Lung (tissue), 12 donors: ENCODE results near the gene C16orf90. TPM values are rescaled to one million over a fixed set of nuclear protein-coding genes. Genes with fewer than 3 reads are reported as not detected.

Source experiments
- ATAC-seq: fragments of 200-7000 bp; cut with Tn5 transposase; one replicate; pipeline ENCODE4 v1.9.1; 2020; ENCODE audit warnings: moderate number of reproducible peaks; ENCODE audit not compliant: insufficient read depth, low FRiP score
- DNase-seq, 3 donors: peaks; one replicate each; pipeline ENCODE4 v3.0.0-alpha.2; 2013 to 2017
- H3K27ac ChIP-seq, 2 donors: one replicate each; pipeline ENCODE4 v1.5.1; 2013; ENCODE audit warnings: mild to moderate bottlenecking in 2 of 2, moderate library complexity in 2 of 2, control low read depth in 1 of 2, inconsistent platforms in 1 of 2, low read depth in 1 of 2, low read length in 1 of 2
- H3K27me3 ChIP-seq, 3 donors: one replicate each; pipeline ENCODE4 v1.5.1; 2013; ENCODE audit warnings: low read length in 2 of 3; ENCODE audit not compliant: control insufficient read depth in 3 of 3, insufficient read depth in 3 of 3
- H3K36me3 ChIP-seq, 4 donors: one replicate each; pipeline ENCODE4 v1.5.1; 2013; ENCODE audit warnings: low read length in 4 of 4, mild to moderate bottlenecking in 1 of 4, moderate library complexity in 1 of 4; ENCODE audit not compliant: control insufficient read depth in 4 of 4, insufficient read depth in 4 of 4
- H3K4me1 ChIP-seq, 5 donors: one replicate each; pipeline ENCODE4 v1.5.1; 2013; ENCODE audit warnings: low read length in 5 of 5, mild to moderate bottlenecking in 2 of 5, moderate library complexity in 1 of 5; ENCODE audit not compliant: control insufficient read depth in 5 of 5, insufficient read depth in 5 of 5
- H3K4me3 ChIP-seq: one replicate; pipeline ENCODE4 v1.5.1; 2013; ENCODE audit warnings: mild to moderate bottlenecking, control low read depth, moderate library complexity
- H3K9ac ChIP-seq, 2 donors: one replicate each; pipeline ENCODE4 v1.5.1; 2013; ENCODE audit warnings: low read length in 2 of 2, control low read depth in 1 of 2; ENCODE audit not compliant: insufficient read depth in 1 of 2
- H3K9me3 ChIP-seq, 4 donors: one replicate each; pipeline ENCODE4 v1.5.1; 2013; ENCODE audit warnings: low read length in 3 of 4, mild to moderate bottlenecking in 1 of 4, moderate library complexity in 1 of 4; ENCODE audit not compliant: control insufficient read depth in 4 of 4, insufficient read depth in 3 of 4
- CTCF ChIP-seq: IDR thresholded peaks from 2 replicates; pipeline ENCODE4 v1.5.1; 2012; ENCODE audit warnings: mild to moderate bottlenecking; ENCODE audit errors: control extremely low read depth, extremely low read depth
- WGBS, 2 donors: extraction: QIAGEN DNeasy Blood & Tissue Kit; methylation state at CpG; one replicate each; pipeline ENCODE4 v1.1.7; 2013; 5-methylcytosine and 5-hydroxymethylcytosine counted together
- polyA plus RNA-seq, 2 donors: library from polyadenylated mRNA; stranded (reverse); fragments of 200-250 nt; gene quantifications; one replicate each; pipeline ENCODE4 v1.2.1, GENCODE V29; 2013
- total RNA-seq, 2 donors: library from RNA; depleted of rRNA in 1 of 2; stranded (reverse); fragments of >200 nt in 1 of 2; gene quantifications; one replicate each; pipeline ENCODE4 v1.2.1, GENCODE V29; 2014 to 2021
- donor health status: control.
- donor health status: control.
- donor health status: Bipolar disorder and iron deficiency.
- donor health status: healthy.
- donor health status: DM: yes; HTN: yes; CAD: no.

The C16orf90 gene
- total and polyA plus RNA-seq, 4 donors, result not detected

GRCh38 chr16:3470723-3471122, 24.6 kb downstream of the C16orf90 start:
- ATAC-seq, result no peak

GRCh38 chr16:3469736-3470135, 25.6 kb downstream of the C16orf90 start:
- Histone ChIP-seq H3K9ac (no peak overlapping the region), H3K4me1 (peaks cover 0 to 17% (median 0%) of the 10 kb centered on the region in 5 donors), H3K27ac (no peak overlapping the region), H3K36me3 (peaks cover 0 to 25% (median 0%) of the 10 kb centered on the region in 4 donors), H3K4me3 (no peak overlapping the region), H3K27me3 (no peaks in the 10 kb centered on the region), H3K9me3 (no peaks in the 10 kb centered on the region)
- ATAC-seq (no peak), DNase-seq (no peak)
- 92 to 97% methylated on average over 7 of the region's 7 CpGs for WGBS, 2 donors
- TF ChIP-seq CTCF, result no peak

More at GRCh38 chr16:3470723-3471122, 24.6 kb downstream of the C16orf90 start:
- Histone ChIP-seq H3K4me1 (peaks cover 0 to 17% (median 0%) of the 10 kb centered on the region in 5 donors), H3K4me3 (no peak overlapping the region), H3K36me3 (peaks cover 0 to 21% (median 0%) of the 10 kb centered on the region in 4 donors), H3K9ac (no peak overlapping the region), H3K9me3 (no peaks in the 10 kb centered on the region), H3K27me3 (no peaks in the 10 kb centered on the region), H3K27ac (no peak overlapping the region)
- TF ChIP-seq CTCF, result no peak
- no peak for DNase-seq
- WGBS, 2 donors, result 87 to 90% methylated on average over 9 of the region's 9 CpGs

GRCh38 chr16:3468501-3468900, 26.8 kb downstream of the C16orf90 start:
- 85 to 89% methylated on average over 15 of the region's 15 CpGs for WGBS, 2 donors
- DNase-seq (no peak), ATAC-seq (no peak)
- Histone ChIP-seq H3K36me3 (peaks cover 0 to 23% (median 0%) of the 10 kb centered on the region in 4 donors), H3K27me3 (no peaks in the 10 kb centered on the region), H3K9ac (no peak overlapping the region), H3K9me3 (no peaks in the 10 kb centered on the region), H3K27ac (no peak overlapping the region), H3K4me3 (no peak overlapping the region), H3K4me1 (peaks cover 0 to 13% (median 0%) of the 10 kb centered on the region in 5 donors)
- TF ChIP-seq CTCF, result no peak

GRCh38 chr16:3467921-3468320, 27.4 kb downstream of the C16orf90 start:
- 89 to 91% methylated on average over 4 of the region's 4 CpGs for WGBS, 2 donors
- DNase-seq, result no peak
- no peak overlapping the region for H3K9ac ChIP-seq
- no peak for ATAC-seq
- TF ChIP-seq CTCF, result no peak
- no peaks in the 10 kb centered on the region for H3K27me3 ChIP-seq
- H3K36me3 ChIP-seq, result peaks cover 0 to 23% (median 0%) of the 10 kb centered on the region in 4 donors
- H3K9me3 ChIP-seq, result no peaks in the 10 kb centered on the region
- peaks cover 0 to 14% (median 0%) of the 10 kb centered on the region in 5 donors for H3K4me1 ChIP-seq
- no peak overlapping the region for H3K4me3 ChIP-seq
- no peak overlapping the region for H3K27ac ChIP-seq
